Adrenal gland (tissue), 12 donors: ENCODE data around the gene ZBTB7C. TPM values are rescaled to one million over a fixed set of nuclear protein-coding genes. Genes with fewer than 3 reads are reported as not detected.

ENCODE experiments used
- DNase-seq, 7 donors: peaks; one replicate each; pipeline ENCODE4 v3.0.0-alpha.2; 2019 to 2020
- H3K27ac ChIP-seq, 5 donors: fragments of 200-600 bp; sonication (generic) in 4 of 5; 1 replicate in 3 of 5; 2 replicates in 2 of 5; pipeline versions ENCODE4 v1.5.1 to v1.8.0; 2016 to 2020; ENCODE audit warnings: mild to moderate bottlenecking in 1 of 5
- H3K27me3 ChIP-seq: fragments of 200-600 bp; 2 replicates; pipeline ENCODE4 v1.8.0; 2021
- H3K36me3 ChIP-seq, 2 donors: fragments of 200-600 bp; replicated peaks in 1 of 2; 1 replicate in 1 of 2; 2 replicates in 1 of 2; pipeline versions ENCODE4 v1.5.1 to v1.8.0; 2018 to 2022
- H3K4me1 ChIP-seq, 2 donors: fragments of 200-600 bp; replicated peaks in 1 of 2; 1 replicate in 1 of 2; 2 replicates in 1 of 2; pipeline versions ENCODE4 v1.5.1 to v1.8.0; 2018 to 2021
- H3K4me3 ChIP-seq, 4 donors: fragments of 200-600 bp; sonication (generic) in 3 of 4; one replicate each; pipeline ENCODE4 v1.5.1; 2016 to 2018
- H3K9me3 ChIP-seq, 3 donors: fragments of 200-600 bp; sonication (generic) in 1 of 3; replicated peaks in 1 of 3; 1 replicate in 2 of 3; 2 replicates in 1 of 3; pipeline versions ENCODE4 v1.5.1 to v1.8.0; 2016 to 2021
- CTCF ChIP-seq, 6 experiments: fragments of 450-650 bp in 4 of 6; fragments of 200-600 bp in 2 of 6; sonication (generic) in 1 of 6; IDR thresholded peaks; 1 replicate in 5 of 6; 2 replicates in 1 of 6; pipeline versions ENCODE4 v1.5.1 to v1.8.0; 2016 to 2021; ENCODE audit warnings: antibody characterized with exemption in 6 of 6, mild to moderate bottlenecking in 2 of 6, moderate library complexity in 1 of 6
- POLR2A ChIP-seq, 2 donors: fragments of 450-650 bp; IDR thresholded peaks; one replicate each; pipeline ENCODE4 v1.6.1; 2017; ENCODE audit warnings: antibody characterized with exemption in 2 of 2, mild to moderate bottlenecking in 2 of 2, moderate library complexity in 1 of 2
- WGBS, 4 donors: extraction: QIAGEN DNeasy Blood & Tissue Kit in 2 of 4; methylation state at CpG; one replicate each; pipeline versions ENCODE4 v1.1.5 to v1.1.7; 2013 to 2017; 5-methylcytosine and 5-hydroxymethylcytosine counted together
- intact Hi-C, 2 donors: fragments of 100-400 bp; cut with DNase I; formaldehyde crosslinking; loops; one replicate each; pipeline versions ENCODE4 v1.14.1 to v1.15.0; 2022 to 2023
- polyA plus RNA-seq, 3 donors: library from polyadenylated mRNA; stranded (reverse); fragments of 200-250 nt in 2 of 3; fragments of 350-450 nt in 1 of 3; fragmentation: Illumina TruSeq in 1 of 3; extraction: RNeasy Lipid Tissue Mini Kit (QIAGEN cat#74804) in 1 of 3; gene quantifications; one replicate each; pipeline ENCODE4 v1.2.3, GENCODE V29; 2013 to 2014
- total RNA-seq, 9 donors: library from RNA; depleted of rRNA in 4 of 9; stranded (reverse); fragments of >200 nt in 4 of 9; fragments of 120-200 nt in 1 of 9; fragmentation: NEBNext Ultra II Directional in 1 of 9; extraction: Animal tissue kit (Norgen Biotek cat#: 25700) in 1 of 9; gene quantifications; one replicate each; pipeline versions ENCODE4 v1.1.0 to v1.2.4, GENCODE V29; 2013 to 2023
- donor health status: healthy with polysubstance abuse.
- donor health status: Bipolar disorder and iron deficiency.
- donor health status: DM: yes; HTN: yes; CAD: no.
- donor health status: DM: no; HTN: no; CAD: no.
- donor health status: DM: no; HTN: no; CAD: no.
- donor health status: DM: yes; HTN: yes; CAD: no.

Gene ZBTB7C
- total and polyA plus RNA-seq, 12 donors, result 5.2 to 42.8 (median 26.8) TPM

GRCh38 chr18:48152549-48152948, 256.6 kb downstream of the ZBTB7C start:
- H3K9me3 ChIP-seq, result no peaks in the 10 kb centered on the region
- H3K4me3 ChIP-seq, result no peak overlapping the region
- H3K4me1 ChIP-seq, result peaks cover 20 to 26% of the 10 kb centered on the region in 2 donors
- WGBS, 4 donors, result 48 to 67% (median 63%) methylated on average over 4 of the region's 4 CpGs
- DNase-seq, result peak in 4 of 7 donors; percentile 37 to 65 (median 50)
- intact Hi-C loops, result no loop called here
- no peaks in the 10 kb centered on the region for H3K36me3 ChIP-seq
- TF ChIP-seq CTCF (IDR thresholded peaks at IDR 0.05) (no peak), POLR2A (IDR thresholded peaks at IDR 0.05) (no peak)
- H3K27ac ChIP-seq, result peak overlapping the region in 4 of 5 donors; percentile 14 to 85 (median 69)
- H3K27me3 ChIP-seq, result no peaks in the 10 kb centered on the region

- TF ChIP-seq POLR2A (IDR thresholded peaks at IDR 0.05), result no peak
- no peak for TF ChIP-seq CTCF (IDR thresholded peaks at IDR 0.05)
- Histone ChIP-seq H3K4me3 (no peak overlapping the region), H3K36me3 (no peaks in the 10 kb centered on the region), H3K4me1 (peaks cover 20 to 26% of the 10 kb centered on the region in 2 donors), H3K27me3 (no peaks in the 10 kb centered on the region), H3K9me3 (no peaks in the 10 kb centered on the region), H3K27ac (peak overlapping the region in 1 of 5 donors; percentile 85)
- 76 to 87% (median 83%) methylated on average over 11 of the region's 11 CpGs for WGBS, 4 donors
- DNase-seq, result peak in 3 of 7 donors; percentile 4 to 46 (median 20)
- intact Hi-C loops, result no loop called here
Measured at GRCh38 chr18:48151421-48152065, 257.6 kb downstream of the ZBTB7C start.

- TF ChIP-seq CTCF (IDR thresholded peaks at IDR 0.05) (no peak), POLR2A (IDR thresholded peaks at IDR 0.05) (no peak)
Measured at GRCh38 chr18:48149020-48149685, 260.0 kb downstream of the ZBTB7C start.

GRCh38 chr18:48142994-48143393, 266.2 kb downstream of the ZBTB7C start:
- DNase-seq, result no peak
- Histone ChIP-seq H3K27me3 (no peaks in the 10 kb centered on the region), H3K36me3 (no peaks in the 10 kb centered on the region), H3K4me1 (peaks cover 10 to 14% of the 10 kb centered on the region in 2 donors), H3K4me3 (no peak overlapping the region), H3K27ac (no peak overlapping the region), H3K9me3 (no peaks in the 10 kb centered on the region)
- intact Hi-C loops, result no loop called here
- TF ChIP-seq CTCF (IDR thresholded peaks at IDR 0.05) (no peak), POLR2A (IDR thresholded peaks at IDR 0.05) (no peak)
- 89 to 100% (median 100%) methylated on average over 1 of the region's 1 CpG for WGBS, 4 donors

More at GRCh38 chr18:48149020-48149685, 260.0 kb downstream of the ZBTB7C start:
- no peak for DNase-seq
- Histone ChIP-seq H3K4me1 (peaks cover 11 to 20% of the 10 kb centered on the region in 2 donors), H3K36me3 (no peaks in the 10 kb centered on the region), H3K27ac (peak overlapping the region in 1 of 5 donors; percentile 52), H3K9me3 (no peaks in the 10 kb centered on the region), H3K4me3 (no peak overlapping the region), H3K27me3 (no peaks in the 10 kb centered on the region)
- 76 to 83% (median 79%) methylated on average over 15 of the region's 15 CpGs for WGBS, 4 donors
- intact Hi-C loops, result no loop called here
